ENCODE data around the gene MPL.

The MPL gene

DNA sequence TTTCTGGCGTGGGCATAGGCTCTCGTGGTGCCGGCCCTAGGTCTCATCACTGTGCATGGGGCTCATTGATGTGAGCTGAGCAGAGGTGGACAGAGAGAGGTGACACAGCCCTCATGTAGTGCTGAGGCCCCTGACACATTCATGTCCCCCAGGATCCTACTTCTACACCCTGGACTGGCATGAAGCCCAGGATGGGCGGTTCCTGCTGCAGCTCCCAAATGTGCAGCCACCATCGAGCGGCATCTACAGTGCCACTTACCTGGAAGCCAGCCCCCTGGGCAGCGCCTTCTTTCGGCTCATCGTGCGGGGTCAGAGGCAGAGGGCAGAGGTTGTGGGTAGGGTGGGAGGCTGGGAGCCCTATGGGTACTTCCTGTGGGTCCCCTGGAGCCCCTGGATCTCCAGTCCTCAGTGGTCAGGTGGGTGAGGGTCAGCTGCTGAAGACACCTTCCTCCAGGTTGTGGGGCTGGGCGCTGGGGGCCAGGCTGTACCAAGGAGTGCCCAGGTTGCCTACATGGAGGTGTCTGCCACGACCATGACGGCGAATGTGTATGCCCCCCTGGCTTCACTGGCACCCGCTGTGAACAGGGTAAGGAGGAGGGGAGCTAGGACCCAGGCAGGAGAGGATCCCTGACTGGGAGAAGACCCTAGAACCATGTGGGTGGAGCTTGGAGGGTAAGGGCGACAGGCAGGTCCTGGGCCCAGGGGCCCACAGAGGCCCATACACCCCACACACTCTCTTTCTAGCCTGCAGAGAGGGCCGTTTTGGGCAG, 30.7 kb upstream of the MPL start:
- no peak for DNase-seq

DNA sequence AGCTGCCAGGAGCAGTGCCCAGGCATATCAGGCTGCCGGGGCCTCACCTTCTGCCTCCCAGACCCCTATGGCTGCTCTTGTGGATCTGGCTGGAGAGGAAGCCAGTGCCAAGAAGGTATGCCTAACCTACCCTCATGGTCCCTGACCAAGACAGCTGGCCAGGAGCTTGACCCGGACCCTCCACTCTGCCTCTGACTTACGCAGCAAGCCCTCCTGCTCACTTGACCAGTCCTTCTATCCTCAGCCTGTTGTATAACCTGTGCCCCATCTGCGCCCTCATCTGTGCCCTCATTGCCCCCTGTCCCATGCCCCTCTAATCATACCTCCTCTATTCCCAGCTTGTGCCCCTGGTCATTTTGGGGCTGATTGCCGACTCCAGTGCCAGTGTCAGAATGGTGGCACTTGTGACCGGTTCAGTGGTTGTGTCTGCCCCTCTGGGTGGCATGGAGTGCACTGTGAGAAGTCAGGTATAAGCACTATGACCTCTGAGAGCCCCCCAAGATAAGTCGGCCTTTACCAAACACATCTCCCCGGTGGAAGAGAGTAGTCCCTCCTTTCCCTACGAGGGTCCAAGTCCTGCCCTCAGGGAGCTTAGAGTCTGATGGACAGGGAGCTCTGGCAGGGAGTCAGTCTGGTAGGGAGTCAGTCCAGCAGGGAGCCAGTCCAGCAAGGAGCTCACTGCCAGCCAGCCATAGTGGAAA, 30.0 kb upstream of the MPL start:
- no peak for DNase-seq

DNA sequence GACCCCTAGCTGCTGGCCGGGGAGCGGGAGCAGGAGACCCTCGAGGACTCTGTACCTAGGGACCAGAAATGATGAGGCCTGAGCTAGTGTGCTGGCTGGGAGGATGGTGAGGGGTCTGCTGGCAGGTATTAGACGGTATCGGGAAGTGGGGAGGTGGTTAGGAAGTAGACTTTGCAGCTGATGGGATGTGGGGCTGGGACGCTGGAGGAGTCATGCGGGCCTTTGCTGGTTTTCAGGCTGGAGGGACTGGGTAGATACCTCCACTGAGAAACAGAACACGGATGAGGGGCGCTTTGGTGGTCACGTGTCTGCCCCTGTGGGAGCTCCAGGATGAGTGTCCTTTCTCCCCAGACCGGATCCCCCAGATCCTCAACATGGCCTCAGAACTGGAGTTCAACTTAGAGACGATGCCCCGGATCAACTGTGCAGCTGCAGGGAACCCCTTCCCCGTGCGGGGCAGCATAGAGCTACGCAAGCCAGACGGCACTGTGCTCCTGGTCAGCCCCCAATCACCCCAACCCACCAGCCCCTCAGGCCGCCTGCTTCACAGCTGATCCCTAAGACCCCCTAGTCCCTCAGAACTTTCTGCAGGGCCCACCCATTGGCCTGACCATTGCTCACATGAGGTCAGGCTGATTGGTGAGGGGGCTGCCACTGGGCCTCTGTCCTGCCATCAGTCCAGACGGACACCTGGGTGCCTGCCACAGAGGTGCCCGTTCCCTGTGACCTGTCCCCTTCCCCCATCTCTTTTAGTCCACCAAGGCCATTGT, 28.8 kb upstream of the MPL start:
- no peak for DNase-seq

DNA sequence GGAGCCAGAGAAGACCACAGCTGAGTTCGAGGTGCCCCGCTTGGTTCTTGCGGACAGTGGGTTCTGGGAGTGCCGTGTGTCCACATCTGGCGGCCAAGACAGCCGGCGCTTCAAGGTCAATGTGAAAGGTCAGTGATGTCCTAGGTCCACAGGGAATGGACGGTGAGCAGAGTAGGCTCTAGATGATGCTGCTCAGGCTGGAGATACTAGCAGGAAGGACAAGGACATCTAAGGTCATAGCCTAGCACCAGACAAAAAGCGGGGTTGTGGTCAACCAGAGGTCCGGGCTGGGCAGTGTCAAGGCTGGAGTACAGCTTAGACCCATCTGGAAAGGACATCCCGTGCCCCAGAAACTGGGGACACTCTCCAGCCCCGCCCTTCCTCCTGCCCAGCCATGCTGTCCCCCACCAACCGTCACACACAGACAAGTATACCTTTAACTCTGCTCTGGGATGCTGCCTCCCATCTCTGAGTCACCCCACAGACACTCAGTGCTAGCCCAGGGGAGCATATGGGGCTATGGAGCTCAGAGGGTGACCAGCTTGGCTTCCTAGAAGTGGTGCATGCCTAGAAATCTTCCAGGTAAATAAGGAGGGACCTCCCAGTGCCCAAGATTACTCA, 28.1 kb upstream of the MPL start:
- no peak for DNase-seq

DNA sequence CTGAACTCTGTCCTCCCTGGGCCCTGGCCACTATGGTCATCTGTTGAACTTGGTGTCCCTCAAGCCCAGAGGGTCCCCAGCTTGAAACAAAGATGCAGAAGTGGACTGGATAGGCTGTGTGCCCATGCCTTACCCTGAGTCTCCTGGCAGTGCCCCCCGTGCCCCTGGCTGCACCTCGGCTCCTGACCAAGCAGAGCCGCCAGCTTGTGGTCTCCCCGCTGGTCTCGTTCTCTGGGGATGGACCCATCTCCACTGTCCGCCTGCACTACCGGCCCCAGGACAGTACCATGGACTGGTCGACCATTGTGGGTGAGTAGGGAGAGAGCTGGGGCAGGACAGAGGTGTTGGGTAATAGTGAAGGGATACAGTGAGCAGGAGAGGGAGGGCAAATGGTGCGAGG, 26.1 kb upstream of the MPL start:
- no peak for DNase-seq

DNA sequence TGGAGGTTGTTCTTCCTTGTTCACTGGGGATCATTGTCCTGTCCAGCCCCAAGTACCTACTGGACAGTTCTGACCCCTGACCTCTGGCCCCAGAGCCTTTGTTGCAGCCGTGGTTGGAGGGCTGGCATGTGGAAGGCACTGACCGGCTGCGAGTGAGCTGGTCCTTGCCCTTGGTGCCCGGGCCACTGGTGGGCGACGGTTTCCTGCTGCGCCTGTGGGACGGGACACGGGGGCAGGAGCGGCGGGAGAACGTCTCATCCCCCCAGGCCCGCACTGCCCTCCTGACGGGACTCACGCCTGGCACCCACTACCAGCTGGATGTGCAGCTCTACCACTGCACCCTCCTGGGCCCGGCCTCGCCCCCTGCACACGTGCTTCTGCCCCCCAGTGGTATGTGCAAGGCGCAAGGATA, 25.4 kb upstream of the MPL start:
- DNase-seq: no peak

DNA sequence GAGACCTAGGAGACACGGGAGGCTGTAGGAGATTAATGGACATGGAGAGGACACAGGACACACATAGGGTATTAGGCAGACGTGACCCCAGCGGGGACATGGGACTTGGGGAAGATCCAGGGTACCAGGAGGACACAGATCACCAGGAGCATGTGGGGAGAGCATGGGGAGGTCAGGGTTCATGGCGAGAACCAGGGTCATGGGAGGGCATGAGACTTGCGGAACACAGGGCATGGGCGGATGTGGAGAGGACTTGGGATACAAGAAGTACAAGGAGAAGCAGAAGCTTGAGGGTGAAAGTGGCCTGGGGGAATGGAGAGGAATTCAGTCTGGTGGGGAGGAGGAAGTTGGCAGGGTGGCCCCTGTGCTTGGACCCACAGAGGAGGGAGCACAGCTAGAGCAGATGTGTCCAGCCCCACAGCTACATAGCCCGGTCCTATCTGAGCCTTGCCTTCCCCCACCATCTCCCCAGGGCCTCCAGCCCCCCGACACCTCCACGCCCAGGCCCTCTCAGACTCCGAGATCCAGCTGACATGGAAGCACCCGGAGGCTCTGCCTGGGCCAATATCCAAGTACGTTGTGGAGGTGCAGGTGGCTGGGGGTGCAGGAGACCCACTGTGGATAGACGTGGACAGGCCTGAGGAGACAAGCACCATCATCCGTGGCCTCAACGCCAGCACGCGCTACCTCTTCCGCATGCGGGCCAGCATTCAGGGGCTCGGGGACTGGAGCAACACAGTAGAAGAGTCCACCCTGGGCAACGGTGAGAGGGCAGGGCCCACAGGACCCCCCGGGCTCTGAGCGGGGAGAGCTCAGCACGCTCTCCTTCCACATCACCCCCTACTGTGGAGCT, 24.7 kb upstream of the MPL start:
- no peak for DNase-seq

DNA sequence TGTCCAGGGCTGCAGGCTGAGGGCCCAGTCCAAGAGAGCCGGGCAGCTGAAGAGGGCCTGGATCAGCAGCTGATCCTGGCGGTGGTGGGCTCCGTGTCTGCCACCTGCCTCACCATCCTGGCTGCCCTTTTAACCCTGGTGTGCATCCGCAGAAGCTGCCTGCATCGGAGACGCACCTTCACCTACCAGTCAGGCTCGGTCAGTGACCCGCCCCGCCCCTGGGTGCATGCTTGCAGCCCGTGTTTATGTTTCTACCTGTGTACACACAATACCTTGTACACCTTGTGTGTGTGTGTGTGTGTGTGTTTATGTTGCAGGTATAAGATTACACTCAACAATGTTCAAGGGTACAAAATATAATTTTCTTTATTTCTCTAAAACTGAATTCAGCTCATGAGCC, 23.8 kb upstream of the MPL start:
- no peak for DNase-seq

DNA sequence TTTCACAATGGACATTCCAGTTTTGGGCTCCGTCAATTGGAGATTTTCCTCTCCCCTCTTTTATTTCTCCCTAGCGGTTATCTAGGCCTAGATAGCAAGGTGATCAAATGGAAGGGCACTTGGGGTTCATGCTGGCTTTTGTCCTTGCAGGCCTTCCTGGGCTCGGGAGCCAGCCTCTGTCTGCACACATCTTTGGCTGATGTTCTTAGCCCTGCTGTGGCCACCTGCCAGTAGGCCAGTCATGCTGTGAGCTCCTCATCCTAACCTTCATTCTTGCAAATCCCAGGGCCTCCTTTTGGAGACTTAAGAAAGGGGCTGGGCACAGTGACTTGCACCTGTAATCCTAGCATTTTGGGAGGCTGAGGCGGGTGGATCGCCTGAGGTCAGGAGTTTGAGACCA, 23.4 kb upstream of the MPL start:
- DNase-seq: no peak

DNA sequence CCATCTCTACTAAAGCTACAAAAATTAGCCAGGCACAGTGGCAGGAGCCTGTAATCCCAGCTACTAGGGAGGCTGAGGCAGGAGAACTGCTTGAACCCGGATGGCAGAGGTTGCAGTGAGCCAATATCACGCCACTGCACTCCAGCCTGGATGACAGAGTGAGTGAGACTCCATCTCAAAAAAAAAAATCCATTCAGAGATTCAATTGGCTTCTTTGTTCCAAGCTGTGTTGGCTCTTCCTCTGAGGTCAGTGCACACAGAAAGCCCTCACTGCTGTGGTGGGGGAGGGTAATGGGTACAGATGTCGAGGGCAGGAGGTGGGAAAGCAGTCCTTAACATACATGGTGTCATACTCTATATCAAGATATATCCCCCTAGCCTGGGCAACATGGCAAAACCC, 22.1 kb upstream of the MPL start:
- no peak for DNase-seq

DNA sequence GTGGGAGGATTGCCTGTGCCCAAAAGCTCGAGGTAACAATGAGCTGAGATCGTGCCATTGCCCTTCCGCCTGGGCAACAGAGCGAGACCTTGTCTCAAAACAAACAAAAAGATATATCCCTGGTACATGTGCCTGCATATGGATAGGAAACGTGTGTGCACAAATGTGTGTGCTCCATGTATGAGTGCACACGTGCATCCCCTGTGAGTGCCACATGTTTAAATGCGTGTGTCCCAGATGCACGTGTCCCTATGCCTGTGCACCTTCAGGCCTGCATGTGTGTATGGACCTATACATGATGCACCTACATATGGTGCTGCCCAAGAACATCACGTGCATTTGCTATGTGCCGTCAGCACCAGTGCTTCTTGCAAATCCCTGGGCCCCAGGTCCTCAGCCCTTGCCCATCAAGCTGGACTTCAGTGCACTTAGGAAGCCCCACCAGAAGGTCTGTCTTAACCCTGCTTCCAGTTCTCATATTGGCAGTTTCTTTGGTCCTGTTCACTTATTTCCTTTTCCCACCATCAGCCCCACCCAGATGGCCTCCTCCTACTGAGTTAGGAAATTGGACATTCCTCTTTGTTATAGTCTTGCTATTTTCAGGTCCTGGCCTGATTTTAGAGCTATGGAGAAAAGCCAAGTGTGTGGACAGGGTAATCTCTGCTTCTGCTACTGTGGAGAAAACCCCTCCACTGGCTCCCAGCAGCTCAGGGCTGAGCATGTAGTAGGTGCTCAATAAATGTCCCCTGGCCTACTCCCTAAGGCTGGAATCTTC, 21.5 kb upstream of the MPL start:
- DNase-seq: no peak

DNA sequence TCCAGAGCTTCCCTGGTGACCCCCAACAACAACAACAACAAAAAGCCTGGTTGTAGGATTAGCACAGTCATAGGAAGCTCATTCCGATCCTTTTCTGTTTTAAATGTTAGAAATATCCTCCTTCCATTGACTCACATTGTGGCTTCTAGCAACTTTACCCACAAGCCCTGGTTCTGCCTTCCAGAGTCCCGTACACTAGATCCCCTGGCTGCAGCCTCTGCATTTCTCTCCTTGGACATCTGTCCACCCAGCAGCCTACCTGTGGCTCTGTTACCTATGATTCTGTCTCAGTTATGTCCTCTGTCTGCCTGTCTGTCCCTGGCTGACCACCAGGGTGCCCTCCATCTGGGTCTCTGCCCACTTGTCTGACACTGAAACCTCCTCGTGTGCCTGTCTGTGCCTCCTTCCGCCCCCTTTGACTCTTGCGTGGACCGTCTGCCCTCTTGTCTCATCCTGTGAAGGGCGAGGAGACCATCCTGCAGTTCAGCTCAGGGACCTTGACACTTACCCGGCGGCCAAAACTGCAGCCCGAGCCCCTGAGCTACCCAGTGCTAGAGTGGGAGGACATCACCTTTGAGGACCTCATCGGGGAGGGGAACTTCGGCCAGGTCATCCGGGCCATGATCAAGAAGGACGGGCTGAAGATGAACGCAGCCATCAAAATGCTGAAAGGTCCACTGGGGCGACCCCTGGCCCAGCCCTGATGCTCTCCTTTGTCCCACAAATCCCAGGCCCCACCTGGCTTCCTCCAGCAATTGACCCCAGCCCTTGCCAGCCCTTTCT, 20.7 kb upstream of the MPL start:
- no peak for DNase-seq

DNA sequence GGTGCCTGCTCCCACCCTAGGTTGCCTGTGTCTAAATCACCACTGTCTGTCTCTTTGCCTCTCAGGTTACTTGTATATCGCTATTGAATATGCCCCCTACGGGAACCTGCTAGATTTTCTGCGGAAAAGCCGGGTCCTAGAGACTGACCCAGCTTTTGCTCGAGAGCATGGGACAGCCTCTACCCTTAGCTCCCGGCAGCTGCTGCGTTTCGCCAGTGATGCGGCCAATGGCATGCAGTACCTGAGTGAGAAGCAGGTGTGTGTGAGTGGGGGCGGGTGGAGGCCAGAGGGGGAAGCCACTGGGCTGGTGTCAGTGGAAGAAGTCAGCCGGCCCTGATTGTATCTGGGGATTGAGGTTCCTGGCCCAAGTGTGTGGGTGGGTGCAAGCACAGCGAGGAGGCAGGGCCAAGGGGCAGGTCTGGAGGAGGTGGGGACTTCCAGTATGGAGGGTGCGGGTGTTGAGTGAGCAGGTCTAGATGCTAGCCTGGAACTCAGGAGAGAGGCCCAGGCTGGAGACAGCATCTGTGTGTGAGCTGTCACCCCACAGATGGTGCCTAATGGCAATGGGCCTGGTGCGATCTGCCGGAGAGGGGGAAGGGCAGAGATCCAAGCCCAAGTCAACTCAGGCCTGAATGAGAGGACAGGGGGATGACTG, 19.7 kb upstream of the MPL start:
- DNase-seq: no peak

DNA sequence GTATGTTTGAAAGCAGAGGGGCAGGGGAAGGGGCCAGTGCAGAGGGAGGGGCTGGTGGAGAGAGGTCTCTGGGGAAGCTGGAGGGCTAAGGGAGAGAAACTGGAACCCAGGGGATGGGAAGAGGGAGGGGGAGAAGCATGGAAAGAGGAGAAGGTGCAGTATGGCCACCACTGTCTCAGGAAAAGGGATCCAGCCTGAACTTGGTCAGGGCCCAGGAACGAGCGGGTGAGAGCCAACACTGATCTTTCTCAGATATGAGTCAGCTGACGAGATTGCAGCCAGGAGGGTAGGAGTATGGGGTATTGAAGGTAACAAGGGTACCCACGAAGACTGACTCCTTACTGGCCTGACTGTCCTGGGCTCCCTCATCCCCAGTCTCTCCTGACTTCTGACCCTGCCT, 18.8 kb upstream of the MPL start:
- DNase-seq: no peak

DNA sequence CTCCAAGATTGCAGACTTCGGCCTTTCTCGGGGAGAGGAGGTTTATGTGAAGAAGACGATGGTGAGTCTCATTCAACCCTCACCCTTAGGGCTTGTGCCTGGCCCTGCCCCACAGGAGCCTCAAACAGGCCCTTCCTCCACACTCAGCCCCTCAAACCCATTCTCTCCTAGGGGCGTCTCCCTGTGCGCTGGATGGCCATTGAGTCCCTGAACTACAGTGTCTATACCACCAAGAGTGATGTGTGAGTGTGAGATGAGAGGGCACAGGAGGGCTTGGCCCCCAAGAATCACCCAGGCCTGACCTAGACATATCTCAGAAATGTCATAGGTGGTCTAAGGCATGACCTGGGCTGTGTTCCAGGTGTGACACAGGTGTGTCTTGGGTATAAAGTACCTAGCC, 18.3 kb upstream of the MPL start:
- DNase-seq: no peak

DNA sequence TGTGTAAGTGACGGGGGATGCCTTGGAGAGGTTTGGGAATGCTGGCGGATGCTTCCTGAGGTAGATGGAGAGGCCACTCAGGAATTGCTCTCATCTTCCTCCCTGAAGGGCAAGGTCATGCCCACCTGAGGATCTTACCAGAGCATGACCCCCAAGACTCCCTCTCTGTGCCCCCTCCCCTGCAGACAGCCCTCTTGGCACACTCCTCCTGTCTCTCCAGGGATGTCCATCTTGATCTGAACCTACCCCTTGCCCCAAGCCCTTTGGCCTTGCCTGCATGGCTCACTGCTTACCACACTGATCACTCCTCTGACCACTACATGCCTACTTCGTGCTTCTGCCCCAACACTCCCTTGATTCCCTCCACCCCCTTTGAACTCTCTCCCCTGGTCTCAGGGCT, 17.9 kb upstream of the MPL start:
- DNase-seq: no peak

DNA sequence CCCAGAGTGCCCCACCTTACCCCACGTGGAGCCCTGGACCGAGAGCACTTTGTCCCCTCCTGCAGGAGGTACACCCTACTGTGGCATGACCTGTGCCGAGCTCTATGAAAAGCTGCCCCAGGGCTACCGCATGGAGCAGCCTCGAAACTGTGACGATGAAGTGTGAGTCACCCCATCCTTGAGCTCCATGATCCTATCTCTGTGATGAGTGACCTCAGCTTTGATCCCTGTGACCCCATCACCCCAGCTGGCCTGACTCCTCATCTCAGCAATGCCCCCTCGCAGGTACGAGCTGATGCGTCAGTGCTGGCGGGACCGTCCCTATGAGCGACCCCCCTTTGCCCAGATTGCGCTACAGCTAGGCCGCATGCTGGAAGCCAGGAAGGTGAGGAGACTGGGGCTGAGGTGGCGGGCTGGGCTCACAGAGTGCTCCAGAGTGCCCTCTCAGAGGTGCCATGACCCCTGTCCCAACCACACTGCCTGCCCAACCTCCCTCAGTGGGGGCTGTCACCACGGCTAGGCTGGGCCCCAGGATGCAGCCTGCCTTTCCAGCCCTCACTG, 16.2 kb upstream of the MPL start:
- DNase-seq: no peak

DNA sequence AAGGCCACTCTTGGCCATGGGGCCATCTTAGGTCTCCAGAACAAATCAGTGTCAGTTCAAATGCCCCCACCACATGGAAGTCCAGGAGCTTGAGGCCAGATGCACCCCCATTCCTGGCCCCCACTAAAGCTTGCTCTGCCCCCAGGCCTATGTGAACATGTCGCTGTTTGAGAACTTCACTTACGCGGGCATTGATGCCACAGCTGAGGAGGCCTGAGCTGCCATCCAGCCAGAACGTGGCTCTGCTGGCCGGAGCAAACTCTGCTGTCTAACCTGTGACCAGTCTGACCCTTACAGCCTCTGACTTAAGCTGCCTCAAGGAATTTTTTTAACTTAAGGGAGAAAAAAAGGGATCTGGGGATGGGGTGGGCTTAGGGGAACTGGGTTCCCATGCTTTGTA, 15.1 kb upstream of the MPL start:
- no peak for DNase-seq

DNA sequence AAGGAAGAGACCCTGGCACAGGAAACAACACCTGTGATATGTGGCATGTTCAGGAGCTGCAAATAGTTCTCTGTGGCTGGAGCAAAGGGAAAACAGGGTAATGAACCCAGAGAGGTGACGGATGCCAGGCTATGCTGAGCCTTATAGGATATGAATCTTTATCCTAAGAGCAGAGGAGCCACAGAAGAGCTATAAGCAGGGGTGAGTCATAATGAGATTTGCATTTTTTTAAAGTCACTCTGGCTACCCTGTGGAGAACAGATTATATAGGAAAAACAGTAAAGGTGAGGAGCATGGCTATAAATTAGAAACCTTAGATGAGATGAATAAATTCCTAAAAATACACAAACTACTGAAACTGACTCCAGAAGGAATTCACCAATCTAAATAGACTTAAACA, 12.8 kb upstream of the MPL start:
- no peak for DNase-seq

DNA sequence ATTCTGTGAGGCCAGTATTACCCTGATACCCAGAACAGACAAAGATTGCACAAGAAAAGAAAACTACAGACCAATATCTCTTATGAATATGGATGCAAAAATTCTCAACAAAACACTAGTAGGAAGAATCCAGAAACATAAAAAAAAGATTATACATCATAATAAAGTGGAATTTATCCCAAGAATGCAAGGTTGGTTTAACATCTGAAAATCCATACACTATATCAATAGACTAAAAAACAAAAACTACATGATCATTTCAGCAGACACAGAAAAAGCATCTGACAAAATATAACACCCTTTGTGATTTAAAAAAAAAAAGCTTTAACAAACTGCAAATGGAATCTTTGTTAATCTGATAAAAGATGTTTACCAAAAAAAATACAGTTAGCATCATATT, 12.2 kb upstream of the MPL start:
- no peak for DNase-seq
